GM19467 (cell line): ENCODE results near the gene SLC35A4.
"Not testable (repeated sequence)": the region's sequence is repeated elsewhere in the genome, so short reads cannot be mapped to it uniquely, and the experiment has no call there.

ENCODE experiments used
- ATAC-seq: cut with Tn5 transposase; IDR thresholded peaks from one replicate; pipeline ENCODE4 v1.9.1; 2021; ENCODE audit warnings: mild to moderate bottlenecking, moderate library complexity; ENCODE audit not compliant: unreplicated experiment

SLC35A4 gene

DNA sequence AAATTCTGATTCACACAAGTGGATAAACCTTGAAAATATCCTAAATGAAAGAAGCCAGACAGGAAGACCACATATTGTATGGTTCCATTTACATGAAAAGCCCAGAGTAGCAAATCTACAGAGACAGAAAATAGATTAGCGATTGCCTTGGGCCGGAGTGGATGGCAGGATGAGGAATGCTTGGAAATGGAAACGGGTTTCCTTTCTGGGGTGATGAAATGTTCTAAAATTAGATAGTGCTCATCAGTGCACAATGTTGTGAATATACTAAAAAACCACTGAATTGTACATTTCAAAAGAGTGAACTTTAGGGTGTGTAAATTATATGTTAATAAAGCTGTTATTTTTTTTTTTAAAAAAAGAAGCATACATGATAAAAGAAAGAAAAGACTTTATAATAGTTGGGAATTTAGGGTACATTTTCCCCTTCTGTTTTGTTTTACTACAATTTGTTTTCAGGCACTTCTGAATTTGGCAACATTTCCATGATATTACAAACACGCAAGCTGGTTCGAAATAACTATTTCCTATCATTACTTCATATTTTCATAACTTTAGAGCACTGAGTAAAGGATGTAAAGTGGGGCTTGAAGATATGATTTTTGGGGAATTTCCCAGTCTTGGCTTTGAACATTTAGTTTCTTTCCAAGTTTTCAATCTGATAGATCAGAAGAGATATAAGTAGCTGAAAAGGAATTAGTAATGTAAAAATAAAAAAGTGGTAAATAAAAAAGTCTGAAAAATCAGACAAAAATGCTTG lies 23.9 kb downstream of the SLC35A4 start:
- ATAC-seq, result no peak

DNA sequence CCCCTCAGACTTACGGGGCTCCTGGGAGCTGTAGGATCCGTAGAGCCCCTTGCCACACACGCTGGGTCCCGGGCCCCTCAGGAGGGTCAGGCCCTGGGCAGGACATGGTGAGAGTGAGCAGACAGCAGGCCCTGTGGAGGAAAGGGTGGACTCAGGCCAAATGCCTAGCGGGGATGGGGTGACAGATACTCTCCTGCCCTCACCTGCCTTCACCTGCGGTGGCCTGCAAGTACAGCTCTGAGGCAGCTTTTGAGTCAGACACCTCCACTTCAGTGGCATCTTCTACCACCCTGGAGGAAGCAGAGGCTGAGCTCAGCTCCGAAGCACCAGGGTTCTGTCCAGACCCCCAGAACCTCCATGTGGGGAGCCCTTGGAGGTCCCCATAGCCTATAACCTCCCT lies 26.2 kb downstream of the SLC35A4 start:
- no peak for ATAC-seq

DNA sequence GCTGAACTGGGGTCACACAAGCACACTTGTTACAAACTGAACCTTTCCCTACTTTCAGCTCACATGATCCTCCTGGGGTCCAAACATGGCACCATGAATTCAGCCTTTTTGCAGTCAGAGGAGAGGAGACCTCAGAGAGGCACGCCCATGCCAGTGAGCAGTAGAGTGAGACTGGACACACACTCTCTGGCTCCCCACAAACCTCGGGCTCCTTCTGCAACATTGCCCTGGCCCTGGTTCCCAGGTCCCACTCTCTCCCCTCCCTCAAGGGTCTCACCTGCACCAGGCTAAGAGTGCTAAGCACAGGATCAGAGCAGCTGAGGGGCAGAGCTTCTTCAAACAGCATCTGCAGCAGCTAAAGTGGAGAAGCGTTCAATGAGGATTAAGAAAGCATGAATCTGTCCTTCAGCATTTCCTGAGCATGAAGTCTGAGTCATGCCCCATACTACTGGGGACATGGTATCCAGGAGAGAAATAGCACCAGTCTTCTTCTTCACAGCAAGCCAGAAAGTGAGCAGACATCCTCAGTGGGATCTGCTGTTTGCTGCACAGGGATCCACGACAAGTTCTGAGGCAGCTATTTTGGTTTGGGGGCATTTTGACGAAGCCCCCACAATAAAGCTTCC lies 27.2 kb downstream of the SLC35A4 start:
- ATAC-seq, result no peak

DNA sequence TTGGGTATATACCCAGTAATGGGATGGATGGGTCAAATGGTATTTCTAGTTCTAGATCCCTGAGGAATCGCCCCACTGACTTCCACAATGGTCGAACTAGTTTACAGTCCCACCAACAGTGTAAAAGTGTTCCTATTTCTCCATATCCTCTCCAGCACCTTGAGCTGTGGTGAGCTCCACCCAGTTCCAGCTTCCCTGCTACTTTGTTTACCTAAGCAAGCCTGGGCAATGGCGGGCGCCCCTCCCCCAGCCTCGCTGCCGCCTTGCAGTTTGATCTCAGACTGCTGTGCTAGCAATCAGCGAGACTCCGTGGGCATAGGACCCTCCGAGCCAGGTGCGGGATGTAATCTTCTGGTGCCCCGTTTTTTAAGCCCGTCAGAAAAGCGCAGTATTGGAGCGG lies 28.4 kb downstream of the SLC35A4 start:
- ATAC-seq, result not testable (repeated sequence)

DNA sequence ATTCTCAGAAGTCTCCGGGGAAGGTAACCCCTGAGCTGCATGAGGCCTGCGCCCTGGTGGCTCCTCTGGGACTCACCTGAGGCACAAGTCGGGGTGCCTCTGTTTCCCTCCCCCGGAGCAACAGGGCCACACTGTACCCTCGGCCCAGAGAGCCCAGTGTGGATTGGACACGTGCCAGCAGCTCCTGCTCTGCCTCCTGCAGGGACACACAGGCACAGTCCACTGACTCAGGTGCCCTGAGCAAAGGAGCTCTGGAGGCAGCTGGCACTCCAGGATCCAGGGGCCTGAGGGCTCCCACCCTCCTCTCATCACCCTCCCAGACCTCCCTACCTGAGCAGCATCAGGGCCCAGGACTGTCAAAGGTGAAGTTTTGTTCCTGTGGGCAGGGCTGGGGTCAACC lies 29.5 kb downstream of the SLC35A4 start:
- ATAC-seq, result no peak

DNA sequence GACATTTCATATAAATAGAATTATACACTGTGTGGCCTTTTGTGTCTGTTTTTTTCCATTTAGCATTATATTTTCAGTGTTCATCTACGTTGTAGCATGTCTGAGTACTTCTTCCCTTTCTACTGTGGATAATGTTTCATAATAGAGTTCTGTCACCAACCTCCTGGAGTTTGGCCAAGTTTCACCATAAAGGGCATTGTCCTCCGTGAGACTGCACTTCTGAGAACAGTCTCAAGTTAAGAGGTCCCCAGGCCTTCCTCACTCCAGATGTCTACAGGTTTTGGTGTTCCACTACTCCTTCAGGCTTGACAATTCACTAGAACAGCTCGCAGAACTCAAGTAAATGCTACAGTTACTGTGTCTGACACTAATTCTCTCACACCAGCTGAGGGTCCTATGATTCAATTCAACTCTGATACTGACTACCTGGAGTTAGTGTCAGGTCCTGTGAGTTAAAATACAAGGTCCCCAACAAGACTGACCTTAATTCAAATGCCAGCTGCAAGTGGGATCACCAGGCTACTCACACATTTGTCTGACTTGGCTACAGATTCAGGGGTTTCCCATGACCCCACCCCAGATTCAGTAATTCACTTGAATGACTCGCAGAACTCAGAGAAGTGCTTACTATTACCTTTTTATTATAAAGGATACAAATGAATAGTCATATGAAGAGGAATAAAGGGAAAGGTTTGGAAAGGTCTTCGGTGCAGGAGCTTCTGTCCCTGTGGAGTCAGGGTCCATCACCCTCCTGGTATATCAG lies 31.1 kb downstream of the SLC35A4 start:
- no peak for ATAC-seq

DNA sequence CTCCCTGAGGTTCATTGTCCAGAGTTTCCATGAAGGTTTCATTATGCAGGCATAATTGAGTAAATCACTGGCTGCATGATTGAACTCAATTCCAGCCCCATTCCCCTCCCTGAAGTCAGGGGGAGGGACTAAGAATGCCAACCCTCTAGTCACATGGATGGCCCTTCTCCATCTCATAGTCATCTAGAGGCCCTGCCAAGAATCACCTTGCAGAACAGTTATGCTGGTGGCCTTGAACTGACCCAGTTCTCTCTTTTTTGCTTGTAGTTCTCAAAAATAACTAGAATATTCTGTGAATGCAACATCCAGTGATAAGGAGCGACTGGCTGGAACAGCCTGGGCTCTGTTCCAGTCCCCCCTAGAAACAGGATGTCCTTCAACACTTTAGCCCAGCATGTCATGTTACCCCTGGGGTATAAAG lies 31.7 kb downstream of the SLC35A4 start:
- no peak for ATAC-seq

DNA sequence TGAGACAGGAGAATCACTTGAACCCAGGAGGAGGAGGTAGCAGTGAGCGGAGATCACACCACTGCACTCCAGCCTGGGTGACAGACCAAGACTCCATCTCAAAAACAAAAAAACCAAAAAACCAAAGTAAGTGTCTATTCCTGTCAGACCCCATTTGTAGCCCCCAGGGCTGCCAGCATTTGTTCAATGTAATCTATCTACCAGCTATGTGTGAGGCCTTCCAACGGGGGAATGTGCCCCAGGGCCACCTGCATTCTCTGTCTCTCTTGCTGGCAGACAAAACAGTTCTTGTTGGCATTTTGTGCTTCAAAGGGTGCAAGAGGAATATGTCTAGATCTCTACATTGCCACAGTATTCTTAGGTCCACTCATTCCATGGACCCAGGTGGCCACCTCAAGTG lies 34.2 kb downstream of the SLC35A4 start:
- ATAC-seq, result no peak

DNA sequence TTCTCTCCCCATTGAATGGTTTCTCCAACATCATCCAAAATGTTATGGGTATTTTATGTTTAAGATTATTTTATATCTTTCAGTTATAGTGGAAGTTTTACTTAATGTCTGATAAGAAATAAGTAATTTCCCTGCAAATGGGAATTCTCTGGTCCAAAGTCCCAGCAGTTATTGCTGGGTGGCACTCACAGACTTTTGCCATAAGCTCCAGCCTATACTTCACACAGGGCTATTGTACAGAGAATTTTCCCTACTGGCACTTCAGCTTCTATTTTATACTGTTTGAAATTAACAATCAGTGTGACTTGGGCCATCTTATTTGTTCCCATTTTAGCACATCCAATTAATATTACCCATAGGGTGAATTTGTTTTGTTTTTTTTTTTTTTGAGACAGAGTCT lies 35.5 kb downstream of the SLC35A4 start:
- ATAC-seq, result no peak

DNA sequence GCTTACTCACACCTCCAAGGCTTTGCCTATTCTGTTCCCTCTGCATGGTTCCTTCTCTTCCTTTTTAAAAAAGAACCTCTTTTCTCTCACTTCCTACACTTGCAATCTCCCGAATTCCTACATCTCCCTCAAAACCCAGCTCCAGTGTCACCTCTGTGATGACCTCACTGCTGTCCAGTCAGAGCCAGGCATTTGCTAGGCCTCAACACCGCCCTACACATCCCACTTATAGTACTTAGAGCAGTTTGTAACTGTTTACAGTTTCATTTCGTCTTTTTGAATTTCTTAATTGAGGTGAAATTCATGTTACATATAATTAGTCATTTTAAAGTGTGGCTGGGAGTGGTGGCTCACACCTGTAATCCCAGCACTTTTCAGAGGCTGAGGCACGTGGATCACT lies 37.5 kb downstream of the SLC35A4 start:
- ATAC-seq, result no peak

DNA sequence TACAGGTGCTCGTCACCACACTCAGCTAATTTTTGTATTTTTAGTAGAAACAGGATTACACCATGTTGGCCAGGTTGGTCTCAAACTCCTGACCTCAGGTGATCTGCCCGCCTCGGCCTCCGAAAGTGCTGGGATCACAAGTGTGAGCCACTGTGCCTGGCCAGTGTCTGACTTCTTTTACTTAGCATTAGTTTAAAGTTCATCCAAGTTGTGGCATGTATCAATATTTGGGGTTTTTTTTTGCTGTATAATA lies 38.7 kb downstream of the SLC35A4 start:
- not testable (repeated sequence) for ATAC-seq

DNA sequence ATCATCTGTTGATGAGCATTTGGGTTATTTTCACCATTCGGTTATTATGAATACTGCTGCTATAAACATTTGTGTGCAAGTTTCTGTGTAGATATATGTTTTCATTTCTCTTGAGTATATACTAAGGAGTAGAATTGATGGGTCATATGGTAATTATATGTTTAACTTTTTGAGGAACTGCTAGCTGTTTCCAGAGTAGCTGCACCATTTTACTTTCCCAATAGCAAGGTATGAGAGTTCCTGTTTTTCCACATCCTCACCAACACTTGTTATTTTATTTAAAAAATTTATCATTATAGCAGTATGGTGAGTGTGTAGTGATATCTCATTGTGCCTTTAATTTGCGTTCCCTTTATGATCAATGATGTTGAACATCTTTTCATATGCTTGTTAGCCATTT lies 39.1 kb downstream of the SLC35A4 start:
- ATAC-seq, result no peak

DNA sequence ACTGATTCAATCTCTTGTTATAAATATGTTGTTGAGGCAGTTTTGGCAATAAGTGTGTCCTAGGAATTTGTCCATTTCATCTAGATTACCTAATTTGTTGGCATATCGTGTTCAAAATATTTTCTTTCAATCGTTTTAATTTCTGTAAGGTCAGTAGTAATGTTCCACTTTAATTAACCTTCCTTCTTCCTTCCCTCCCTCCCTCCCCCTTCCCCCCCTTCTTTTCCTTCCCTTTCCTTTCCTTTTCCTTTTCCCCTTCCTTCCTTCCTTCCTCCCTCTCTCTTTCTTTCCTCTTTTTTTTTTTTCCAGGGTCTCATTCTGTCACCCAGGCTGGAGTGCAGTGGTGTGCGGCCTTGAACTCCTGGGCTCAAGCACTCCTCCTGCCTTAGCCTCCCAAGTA lies 41.3 kb downstream of the SLC35A4 start:
- ATAC-seq, result no peak

DNA sequence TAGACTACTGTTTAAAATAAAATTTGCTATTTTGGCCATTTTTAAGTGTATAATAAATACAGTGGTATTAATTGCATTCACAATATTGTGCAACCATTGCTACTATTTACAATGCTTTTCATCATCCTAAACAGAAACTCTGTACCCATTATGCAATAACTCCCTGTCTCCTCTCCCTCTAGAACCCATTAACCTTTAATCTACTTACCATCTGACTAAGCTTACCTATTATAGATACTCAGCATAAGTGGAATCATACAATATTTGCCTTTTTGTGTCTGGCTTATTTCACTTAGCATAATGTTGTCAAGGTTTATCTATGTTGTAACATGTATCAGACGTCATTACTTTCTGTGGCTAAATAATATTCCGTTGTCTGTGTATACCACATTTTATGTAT lies 42.4 kb downstream of the SLC35A4 start:
- ATAC-seq, result no peak

DNA sequence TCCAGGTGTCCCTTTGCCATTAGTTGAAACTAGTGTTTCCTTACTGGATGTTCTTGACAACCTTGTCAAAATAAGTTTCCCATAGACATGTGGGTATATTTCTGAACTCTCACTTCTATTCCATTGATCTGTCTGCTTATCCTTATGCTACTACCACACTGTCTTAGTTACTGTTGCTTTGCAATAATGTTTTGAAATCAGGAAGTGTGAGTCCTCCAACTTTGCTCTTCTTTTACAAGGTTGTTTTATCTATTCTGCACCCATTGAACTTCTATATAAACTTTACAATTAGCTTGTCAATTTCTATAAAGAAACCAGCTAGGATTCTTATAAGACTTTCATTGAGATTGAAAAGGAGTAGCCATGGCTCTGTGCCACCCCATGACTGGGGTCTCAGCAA lies 44.1 kb downstream of the SLC35A4 start:
- ATAC-seq, result no peak

DNA sequence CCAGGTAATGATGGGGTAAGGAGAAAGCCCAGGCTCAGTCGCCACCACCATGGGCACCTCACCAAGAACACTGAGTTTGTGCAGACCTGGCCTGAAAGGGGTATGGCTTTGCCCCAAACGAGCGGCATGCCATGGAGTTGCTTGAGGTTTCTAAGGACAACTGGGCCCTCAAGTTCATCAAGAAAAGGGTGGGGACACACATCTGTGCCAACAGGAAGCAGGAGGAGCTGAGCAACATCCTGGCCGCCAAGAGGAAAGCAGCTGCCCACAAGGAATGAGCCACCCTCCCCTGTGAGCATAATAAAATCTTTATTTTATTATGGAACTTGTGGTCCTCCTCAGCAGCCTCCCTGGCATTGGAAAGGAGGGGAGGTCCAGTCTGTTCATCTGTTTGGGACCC lies 44.5 kb downstream of the SLC35A4 start:
- ATAC-seq, result no peak

DNA sequence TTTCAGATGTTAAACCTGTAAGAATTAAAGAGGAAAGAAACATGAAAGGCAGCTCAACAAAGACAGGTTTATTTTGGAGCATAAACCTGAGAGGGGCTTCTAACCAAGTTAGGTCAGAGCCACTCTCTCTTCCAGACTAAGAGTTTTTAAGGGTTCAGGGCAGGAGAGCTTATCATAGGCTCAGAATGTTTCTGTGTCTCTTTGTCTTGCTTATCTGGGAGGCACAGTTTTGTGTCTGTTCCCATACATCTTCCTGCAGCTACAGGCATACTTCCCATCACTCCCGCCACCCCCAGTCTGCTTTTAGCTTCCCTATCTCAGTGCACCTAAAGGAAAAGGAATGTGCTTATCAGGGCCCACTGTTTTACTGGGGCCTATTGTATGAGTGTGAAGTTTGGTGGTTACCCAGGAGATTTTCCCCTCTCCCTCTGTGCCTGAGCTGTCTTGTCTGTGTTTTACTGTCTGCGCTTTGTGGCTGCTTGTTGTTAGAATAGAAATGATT lies 46.4 kb downstream of the SLC35A4 start:
- no peak for ATAC-seq
